Small intestine (tissue), 7 donors: ENCODE data around the gene TYMS. TPM values are rescaled to one million over a fixed set of nuclear protein-coding genes. Genes with fewer than 3 reads are reported as not detected.
"Not testable (repeated sequence)": the region's sequence is repeated elsewhere in the genome, so short reads cannot be mapped to it uniquely, and the experiment has no call there.

Source experiments
- DNase-seq, 2 donors: peaks; one replicate each; pipeline versions ENCODE4 v3.0.0 to v3.0.0-alpha.2; 2013
- FAIRE-seq: peaks from 2 replicates; lab custom pipeline; 2012; peaks lifted over from hg19 to GRCh38; lab: Jason Lieb, UNC
- H3K27ac ChIP-seq, 3 donors: one replicate each; pipeline ENCODE4 v1.5.1; 2013; ENCODE audit warnings: low read length in 2 of 3, mild to moderate bottlenecking in 2 of 3, control low read depth in 1 of 3, inconsistent platforms in 1 of 3, low read depth in 1 of 3, moderate library complexity in 1 of 3
- H3K27me3 ChIP-seq, 3 donors: one replicate each; pipeline ENCODE4 v1.6.1; 2013; ENCODE audit warnings: low read length in 3 of 3, inconsistent platforms in 1 of 3; ENCODE audit not compliant: control insufficient read depth in 3 of 3, insufficient read depth in 3 of 3
- H3K36me3 ChIP-seq, 3 donors: one replicate each; pipeline ENCODE4 v1.6.1; 2013; ENCODE audit warnings: low read length in 3 of 3, inconsistent platforms in 1 of 3, low read depth in 1 of 3, mild to moderate bottlenecking in 1 of 3, moderate library complexity in 1 of 3; ENCODE audit not compliant: control insufficient read depth in 3 of 3, insufficient read depth in 2 of 3
- H3K4me1 ChIP-seq, 3 donors: one replicate each; pipeline ENCODE4 v1.6.1; 2013; ENCODE audit warnings: low read length in 2 of 3, inconsistent platforms in 1 of 3, low read depth in 1 of 3, mild to moderate bottlenecking in 1 of 3, moderate library complexity in 1 of 3; ENCODE audit not compliant: control insufficient read depth in 3 of 3, insufficient read depth in 2 of 3
- H3K4me3 ChIP-seq, 3 donors: one replicate each; pipeline ENCODE4 v1.5.1; 2013; ENCODE audit warnings: low read length in 3 of 3, control low read depth in 1 of 3, inconsistent platforms in 1 of 3, low read depth in 1 of 3, mild to moderate bottlenecking in 1 of 3, moderate library complexity in 1 of 3
- H3K9me3 ChIP-seq, 2 donors: one replicate each; pipeline ENCODE4 v1.6.1; 2013; ENCODE audit warnings: low read depth in 1 of 2, low read length in 1 of 2; ENCODE audit not compliant: control insufficient read depth in 2 of 2, insufficient read depth in 1 of 2
- WGBS, 3 donors: extraction: QIAGEN DNeasy Blood & Tissue Kit; methylation state at CpG; one replicate each; pipeline ENCODE4 v1.1.7; 2013; 5-methylcytosine and 5-hydroxymethylcytosine counted together
- polyA plus RNA-seq, 4 donors: library from polyadenylated mRNA; stranded (reverse) in 3 of 4; unstranded in 1 of 4; fragments of 200-250 nt in 3 of 4; fragments of 120-200 nt in 1 of 4; gene quantifications; one replicate each; pipeline versions ENCODE4 v1.2.1 to v1.2.3, GENCODE V29; 2013
- donor health status: healthy with polysubstance abuse.
- donor health status: control.
- donor health status: control.
- donor health status: Bipolar disorder and iron deficiency.
- donor health status: healthy.

Gene TYMS
- polyA plus RNA-seq, 4 donors = 6.2 to 74.6 (median 31.4) TPM

DNA sequence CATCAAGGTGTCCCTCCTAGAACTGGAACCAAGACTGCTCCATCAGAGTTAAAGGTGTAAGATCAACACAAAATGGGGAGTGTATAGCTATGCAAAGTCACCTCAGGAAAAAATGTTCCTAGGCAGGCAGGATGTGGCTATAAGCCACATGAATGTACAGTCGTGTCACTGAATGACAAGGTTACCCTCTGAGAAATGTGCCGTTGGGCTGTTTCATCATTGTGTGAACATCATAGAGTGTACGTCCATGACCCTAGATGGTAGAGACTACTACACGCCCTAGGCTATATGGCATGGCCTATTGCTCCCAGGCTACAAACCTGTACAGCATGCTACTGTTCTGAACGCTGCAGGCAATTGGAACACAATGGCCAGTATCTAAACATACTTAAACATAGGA, 24.5 kb downstream of the TYMS start:
- DNase-seq = peak in 1 of 2 donors; percentile 27
- H3K36me3 ChIP-seq = peaks cover 4 to 76% (median 4%) of the 10 kb centered on the region in 3 donors

DNA sequence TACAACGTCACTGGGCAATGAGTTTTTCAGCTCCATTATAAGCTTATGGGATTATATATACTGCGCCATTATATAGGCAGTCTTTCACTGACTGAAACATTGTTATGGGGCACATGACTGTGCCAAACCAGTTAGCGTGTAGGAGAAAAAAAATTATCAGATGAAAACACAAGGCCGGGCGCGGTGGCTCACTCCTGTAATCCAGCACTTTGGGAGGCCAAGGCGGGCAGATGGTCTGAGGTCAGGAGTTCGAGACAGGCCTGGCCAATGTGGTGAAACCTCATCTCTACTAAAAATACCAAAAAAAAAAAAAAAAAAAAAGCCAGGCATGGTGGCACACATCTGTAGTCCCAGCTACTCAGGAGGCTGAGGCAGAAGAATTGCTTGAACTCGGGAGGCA, 25.0 kb downstream of the TYMS start:
- WGBS, 3 donors = 73 to 80% (median 78%) methylated on average over 9 of the region's 9 CpGs
- FAIRE-seq = not testable (repeated sequence)
- H3K36me3 ChIP-seq = peaks cover 4 to 77% (median 7%) of the 10 kb centered on the region in 3 donors

More for the DNA sequence above, 24.5 kb downstream of the TYMS start:
- no peak for FAIRE-seq
- Histone ChIP-seq H3K4me1 (peaks cover 0 to 75% (median 0%) of the 10 kb centered on the region in 3 donors), H3K4me3 (no peak overlapping the region), H3K27ac (peak overlapping the region in 1 of 3 donors; percentile 32), H3K9me3 (no peaks in the 10 kb centered on the region), H3K27me3 (no peaks in the 10 kb centered on the region)
- 79 to 85% (median 82%) methylated on average over 5 of the region's 5 CpGs for WGBS, 3 donors

DNA sequence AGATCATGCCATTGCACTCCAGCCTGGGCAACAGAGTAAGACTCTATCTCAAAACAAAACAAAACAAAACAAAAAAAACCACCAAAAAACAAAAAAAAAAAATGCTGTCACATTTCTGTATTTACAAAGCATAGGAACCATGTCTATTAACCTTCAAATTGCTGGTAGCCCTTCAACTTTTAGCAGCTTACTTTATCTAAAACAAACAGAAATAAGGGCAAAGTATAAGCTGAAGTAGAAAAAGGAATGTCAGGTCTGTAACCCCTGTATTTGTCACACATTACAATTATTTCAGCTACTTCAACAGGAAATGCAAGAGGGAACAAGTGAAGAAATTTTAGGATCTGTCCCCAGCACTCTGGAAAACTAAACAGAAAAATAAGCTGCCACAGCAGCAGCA, 25.4 kb downstream of the TYMS start:
- H3K27ac ChIP-seq = peak overlapping the region in 1 of 3 donors; percentile 90
- no peaks in the 10 kb centered on the region for H3K27me3 ChIP-seq

More for the DNA sequence above, 25.0 kb downstream of the TYMS start:
- not testable (repeated sequence) for DNase-seq, H3K9me3 ChIP-seq, H3K27me3 ChIP-seq, H3K4me3 ChIP-seq
- Histone ChIP-seq H3K27ac (peak overlapping the region in 1 of 3 donors; percentile 32), H3K4me1 (peaks cover 0 to 77% (median 0%) of the 10 kb centered on the region in 3 donors)

DNA sequence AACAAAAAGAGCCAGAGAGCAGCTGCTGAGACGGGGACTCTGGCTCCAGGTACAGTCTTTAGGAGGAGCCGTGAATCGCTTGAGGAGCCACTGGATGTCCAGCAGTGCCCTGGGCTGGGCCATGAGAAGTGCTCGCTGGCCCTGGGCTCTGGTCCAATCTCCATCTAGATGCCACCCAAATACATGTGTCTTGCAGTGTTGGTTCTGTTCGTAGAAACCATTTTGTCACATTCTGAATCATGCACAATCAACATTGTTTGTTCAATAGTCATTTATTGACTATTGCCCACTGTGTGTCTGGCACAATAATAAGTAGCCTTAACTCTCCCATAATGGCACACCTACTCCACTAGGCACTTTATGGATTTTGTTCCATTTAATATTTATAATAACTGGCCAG, 26.1 kb downstream of the TYMS start:
- H3K4me1 ChIP-seq = peaks cover 0 to 75% (median 0%) of the 10 kb centered on the region in 3 donors
- no peak overlapping the region for H3K4me3 ChIP-seq
- WGBS, 3 donors = 52 to 76% (median 70%) methylated on average over 5 of the region's 5 CpGs
- no peak for FAIRE-seq
- H3K9me3 ChIP-seq = no peaks in the 10 kb centered on the region
- peaks cover 0 to 75% (median 7%) of the 10 kb centered on the region in 3 donors for H3K36me3 ChIP-seq
- no peaks in the 10 kb centered on the region for H3K27me3 ChIP-seq
- H3K27ac ChIP-seq = peak overlapping the region in 1 of 3 donors; percentile 90
- DNase-seq = no peak

More for the DNA sequence above, 25.4 kb downstream of the TYMS start:
- Histone ChIP-seq H3K36me3 (peaks cover 1 to 77% (median 7%) of the 10 kb centered on the region in 3 donors), H3K4me3 (no peak overlapping the region), H3K9me3 (no peaks in the 10 kb centered on the region), H3K4me1 (peaks cover 0 to 76% (median 0%) of the 10 kb centered on the region in 3 donors)
- no peak for FAIRE-seq
- DNase-seq = peak in 1 of 2 donors; percentile 64

DNA sequence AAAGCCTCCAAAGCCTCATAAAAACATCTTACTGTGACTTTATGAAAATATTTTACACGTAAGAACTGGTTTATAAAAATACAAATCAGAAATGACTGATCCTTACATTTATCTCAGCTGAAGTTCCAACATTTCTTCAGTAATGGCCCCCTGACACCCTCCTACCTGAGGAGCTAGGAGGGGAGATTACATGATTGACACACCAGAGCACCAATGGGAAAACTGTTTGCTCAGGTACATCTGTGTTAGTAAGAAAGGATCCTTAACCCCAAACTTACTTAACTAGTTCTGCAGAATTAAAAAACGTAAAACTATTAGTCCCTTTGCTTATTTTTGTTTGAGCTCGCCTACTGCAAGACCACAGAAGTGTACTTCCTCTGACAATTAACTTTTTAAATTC, 28.0 kb downstream of the TYMS start:
- Histone ChIP-seq H3K36me3 (peaks cover 0 to 75% (median 4%) of the 10 kb centered on the region in 3 donors), H3K27me3 (no peaks in the 10 kb centered on the region), H3K4me1 (peaks cover 0 to 58% (median 0%) of the 10 kb centered on the region in 3 donors), H3K4me3 (no peak overlapping the region), H3K27ac (peak overlapping the region in 1 of 3 donors; percentile 42), H3K9me3 (no peaks in the 10 kb centered on the region)
- DNase-seq (peak in 1 of 2 donors; percentile 51), FAIRE-seq (no peak)
- WGBS, 3 donors = 88 to 89% (median 89%) methylated on average over 3 of the region's 3 CpGs

DNA sequence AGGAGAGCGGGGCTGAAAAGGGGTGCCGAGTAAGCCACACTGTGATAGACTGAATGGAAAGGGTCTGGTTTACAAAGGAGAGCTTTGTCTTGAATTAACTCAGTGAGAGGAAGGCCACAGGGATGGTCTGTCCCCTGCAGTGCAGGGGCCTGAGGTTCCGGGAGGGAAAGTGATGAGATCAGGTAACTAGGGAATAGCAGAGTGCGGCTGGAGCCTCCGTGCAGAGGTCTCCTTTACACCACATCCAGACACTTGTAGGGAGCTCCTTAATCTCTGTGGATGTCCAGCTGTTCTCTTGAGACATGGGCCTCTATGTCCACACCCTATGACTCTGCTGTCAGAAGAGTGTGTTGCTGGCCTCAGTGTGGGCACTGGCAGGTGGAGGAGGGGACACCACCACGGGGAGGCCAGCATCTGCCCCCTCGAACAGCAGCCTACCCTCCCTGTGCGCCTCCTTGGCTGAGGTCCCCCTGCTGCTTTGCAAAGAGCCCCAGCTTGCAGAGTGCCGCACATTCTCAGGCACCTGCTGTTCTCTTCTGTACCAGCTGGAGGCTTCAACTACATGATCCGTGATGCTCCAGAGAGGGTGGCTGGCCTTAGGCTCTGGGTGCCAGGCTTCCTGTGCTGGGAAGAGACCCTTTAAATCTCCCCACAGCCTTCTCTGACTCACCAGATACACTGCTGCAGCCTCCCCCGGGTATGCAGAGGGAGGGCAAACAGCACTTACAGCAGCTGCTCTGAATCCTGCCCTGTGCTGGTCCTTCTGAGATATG, 29.1 kb downstream of the TYMS start:
- Histone ChIP-seq H3K27ac (peak overlapping the region in 1 of 3 donors; percentile 73), H3K27me3 (no peaks in the 10 kb centered on the region), H3K4me1 (peaks cover 0 to 53% (median 0%) of the 10 kb centered on the region in 3 donors), H3K36me3 (peaks cover 0 to 74% (median 4%) of the 10 kb centered on the region in 3 donors), H3K4me3 (no peak overlapping the region), H3K9me3 (no peaks in the 10 kb centered on the region)
- DNase-seq = peak in 1 of 2 donors; percentile 49
- FAIRE-seq = no peak
- WGBS, 3 donors = 86 to 90% (median 90%) methylated on average over 11 of the region's 11 CpGs

DNA sequence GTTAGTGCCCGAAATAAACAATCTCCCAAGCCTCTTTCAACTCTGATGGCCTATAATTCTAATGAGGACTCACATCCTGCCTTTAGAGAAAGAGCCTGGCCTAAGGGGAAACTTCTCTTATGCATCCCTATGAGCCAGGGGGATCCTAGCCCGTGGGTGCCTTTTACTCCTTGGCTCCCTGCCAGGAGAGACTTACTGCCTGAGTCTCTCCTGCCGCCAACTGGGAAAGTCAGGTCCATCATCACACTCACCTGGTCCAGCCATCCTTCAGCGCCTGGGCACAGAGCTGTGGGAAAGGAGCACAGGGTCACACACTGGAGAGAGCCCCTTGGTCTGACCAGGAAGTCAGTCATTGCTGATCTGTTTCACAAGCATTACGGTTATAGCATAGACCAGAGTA, 30.9 kb downstream of the TYMS start:
- Histone ChIP-seq H3K9me3 (no peaks in the 10 kb centered on the region), H3K27me3 (no peaks in the 10 kb centered on the region), H3K36me3 (peaks cover 4 to 79% (median 5%) of the 10 kb centered on the region in 3 donors), H3K4me1 (peaks cover 0 to 39% (median 0%) of the 10 kb centered on the region in 3 donors), H3K4me3 (no peak overlapping the region), H3K27ac (no peak overlapping the region)
- 73 to 78% (median 78%) methylated on average over 5 of the region's 5 CpGs for WGBS, 3 donors
- peak; percentile 31 to 63 for DNase-seq
- FAIRE-seq = no peak

DNA sequence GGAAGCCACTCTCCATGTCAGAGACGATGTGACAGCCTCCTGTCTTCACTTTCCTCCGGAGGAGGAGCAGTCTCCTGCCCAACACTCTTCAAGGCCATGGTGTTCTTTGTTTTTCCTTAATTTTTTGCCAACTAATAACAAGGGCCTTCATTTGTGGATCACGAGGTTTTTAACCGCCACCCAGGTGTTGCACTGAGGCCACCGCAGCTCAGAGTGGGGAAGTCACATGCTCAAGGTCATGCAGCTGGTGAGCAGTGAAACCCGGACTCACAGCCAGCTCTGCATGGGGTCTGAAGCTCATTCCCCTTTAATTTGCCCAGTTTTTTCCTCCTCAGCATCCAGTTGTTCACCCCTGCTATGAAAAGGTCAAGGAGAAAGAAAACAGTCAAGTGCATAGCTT, 35.4 kb downstream of the TYMS start:
- Histone ChIP-seq H3K4me3 (no peak overlapping the region), H3K4me1 (peaks cover 0 to 3% (median 0%) of the 10 kb centered on the region in 3 donors), H3K27ac (peak overlapping the region in 1 of 3 donors; percentile 35), H3K27me3 (no peaks in the 10 kb centered on the region), H3K9me3 (no peaks in the 10 kb centered on the region), H3K36me3 (peaks cover 2 to 76% (median 4%) of the 10 kb centered on the region in 3 donors)
- 77 to 80% (median 79%) methylated on average over 6 of the region's 6 CpGs for WGBS, 3 donors
- DNase-seq (no peak), FAIRE-seq (no peak)
